SU-DHL-6 (cell line): ENCODE measurements around the gene SAPCD1.

ENCODE experiments used
- H2AFZ ChIP-seq: fragments of 200-600 bp; sonication (generic); 2 replicates; pipeline ENCODE4 v1.6.1; 2014; ENCODE audit warnings: low read depth, mild to moderate bottlenecking, moderate library complexity, mixed read lengths, antibody characterized with exemption, low read length; ENCODE audit not compliant: severe bottlenecking
- H3F3A ChIP-seq: fragments of 200-600 bp; shearing (Covaris generic); 2 replicates; pipeline ENCODE4 v1.6.0; 2016; ENCODE audit warnings: antibody characterized with exemption, mild to moderate bottlenecking; ENCODE audit not compliant: insufficient read depth
- H3K27ac ChIP-seq: fragments of 200-600 bp; sonication (generic); 2 replicates; pipeline ENCODE4 v1.5.1; 2016; ENCODE audit warnings: low read depth, mild to moderate bottlenecking, low read length, moderate library complexity, mixed read lengths
- H3K27me3 ChIP-seq: fragments of 200-600 bp; sonication (generic), shearing (Covaris generic); 2 replicates; pipeline ENCODE4 v1.6.0; 2014; ENCODE audit warnings: mild to moderate bottlenecking, low read length
- H3K36me3 ChIP-seq: fragments of 200-600 bp; sonication (generic); 2 replicates; pipeline ENCODE4 v1.6.1; 2014; ENCODE audit warnings: mild to moderate bottlenecking, low read length, mixed read lengths
- H3K4me2 ChIP-seq: fragments of 300-600, 200-600 bp; shearing (Covaris generic), sonication (generic); 2 replicates; pipeline ENCODE4 v1.6.0; 2014; ENCODE audit warnings: low read length, low read depth, mild to moderate bottlenecking; ENCODE audit not compliant: poor library complexity, severe bottlenecking
- H3K4me3 ChIP-seq: fragments of 200-600 bp; sonication (generic); 2 replicates; pipeline ENCODE4 v1.5.1; 2014; ENCODE audit warnings: antibody characterized with exemption, low read length, mild to moderate bottlenecking, mixed read lengths; ENCODE audit not compliant: insufficient read depth, poor library complexity, severe bottlenecking
- H3K79me2 ChIP-seq: fragments of 200-600 bp; sonication (generic); 2 replicates; pipeline ENCODE4 v1.6.1; 2014; ENCODE audit warnings: mild to moderate bottlenecking, low read length, moderate library complexity; ENCODE audit not compliant: insufficient read depth
- H3K9ac ChIP-seq: fragments of 200-600 bp; sonication (generic); 2 replicates; pipeline ENCODE4 v1.7.0; 2014; ENCODE audit warnings: mild to moderate bottlenecking, low read length
- H3K9me2 ChIP-seq: fragments of 200-600 bp; sonication (generic); replicated peaks from 2 replicates; pipeline ENCODE4 v1.6.1; 2014; ENCODE audit warnings: low read length; ENCODE audit not compliant: insufficient read depth
- H3K9me3 ChIP-seq: fragments of 200-600 bp; sonication (generic); 2 replicates; pipeline ENCODE4 v1.6.1; 2014; ENCODE audit warnings: low read length, mixed read lengths; ENCODE audit not compliant: insufficient read depth
- H4K20me1 ChIP-seq: fragments of 200-600 bp; sonication (generic); 2 replicates; pipeline ENCODE4 v1.6.1; 2014; ENCODE audit warnings: low read depth, mild to moderate bottlenecking, antibody characterized with exemption, low read length, moderate library complexity, mixed read lengths
- CTCF ChIP-seq: fragments of 200-600 bp; sonication (generic); IDR thresholded peaks from one replicate; pipeline ENCODE4 v1.5.1; 2017; ENCODE audit warnings: antibody characterized with exemption, mild to moderate bottlenecking, low read length, moderate library complexity; ENCODE audit not compliant: insufficient read depth, poor library complexity, severe bottlenecking
- EZH2phosphoT487 ChIP-seq: fragments of 200-600 bp; sonication (generic), shearing (Covaris generic); conservative IDR thresholded peaks from 2 replicates; pipeline ENCODE4 v1.6.1; 2018; ENCODE audit warnings: mild to moderate bottlenecking, antibody characterized with exemption, low read length, moderate library complexity, mixed read lengths

The SAPCD1 gene

GRCh38 chr6:31813465-31813849, 51.0 kb downstream of the SAPCD1 start:
- H3K4me2 ChIP-seq: no peak overlapping the region
- no peaks in the 10 kb centered on the region for H3K36me3 ChIP-seq
- no peaks in the 10 kb centered on the region for H4K20me1 ChIP-seq
- H2AFZ ChIP-seq: no peak overlapping the region
- H3K79me2 ChIP-seq: no peaks in the 10 kb centered on the region
- TF ChIP-seq CTCF (no peak), EZH2phosphoT487 (no peak)
- no peaks in the 10 kb centered on the region for H3K9me2 ChIP-seq
- no peak overlapping the region for H3K9ac ChIP-seq
- no peaks in the 10 kb centered on the region for H3K9me3 ChIP-seq
- H3K27ac ChIP-seq: no peak overlapping the region
- H3F3A ChIP-seq: 0 out of 2 replicates have a peak, but pooled peaks cover 2% of the 10 kb centered on the region
- H3K4me3 ChIP-seq: no peak overlapping the region
- no peaks in the 10 kb centered on the region for H3K27me3 ChIP-seq
